HepG2 (cell line): ENCODE data around the gene GARS1. TPM values are rescaled to one million over a fixed set of nuclear protein-coding genes. Genes with fewer than 3 reads are reported as not detected.

Experiments
- ATAC-seq: fragments of 200-7000 bp; cut with Tn5 transposase; 3 replicates; pipeline ENCODE4 v1.9.1; 2020; ENCODE audit warnings: mild to moderate bottlenecking, moderate library complexity
- BruUV-seq: library from RNA; stranded (reverse); fragments of 400-500 nt; replicated peaks from 2 replicates; lab custom pipeline; 2021; lab: Mats Ljungman, UMichigan
- CTCF ChIA-PET: fragments of 300-600 bp; formaldehyde crosslinking; extraction: SDS; loops from one replicate; lab custom pipeline; 2021; ENCODE audit warnings: low total read pairs, inconsistent platforms, low intra/inter-chr PET ratio; lab: Yijun Ruan, JAX
- POLR2A ChIA-PET: fragments of 350-600 bp; sonication (Branson Sonifier 250); formaldehyde crosslinking; loops from one replicate; lab custom pipeline; 2020; ENCODE audit warnings: antibody characterized with exemption, inconsistent platforms; lab: Yijun Ruan, JAX
- DNase-seq: peaks from one replicate; pipeline ENCODE4 v3.0.0-alpha.2; 2015; ENCODE audit warnings: low spot score
- FAIRE-seq: peaks from 3 replicates; lab custom pipeline; 2011; peaks lifted over from hg19 to GRCh38; lab: Jason Lieb, UNC
- H2AFZ ChIP-seq: one replicate; pipeline ENCODE4 v1.6.1; 2011; ENCODE audit warnings: low read length, inconsistent platforms
- H3K27ac ChIP-seq: fragments of 300-600 bp; 3 replicates; pipeline ENCODE4 v1.8.0; 2011; ENCODE audit warnings: mixed run types, mild to moderate bottlenecking, mixed read lengths, low read length, inconsistent platforms; ENCODE audit not compliant: insufficient read depth; ENCODE audit errors: extremely low read length
- H3K27me3 ChIP-seq, 2 experiments: fragments of 200-600 bp in 1 of 2; 2 replicates in 1 of 2; 3 replicates in 1 of 2; pipeline versions ENCODE4 v1.6.0 to v1.8.0; 2011; ENCODE audit warnings: low read length in 2 of 2, mild to moderate bottlenecking in 2 of 2, moderate library complexity in 2 of 2, inconsistent platforms in 1 of 2; ENCODE audit not compliant: insufficient read depth in 2 of 2, control insufficient read depth in 1 of 2
- H3K36me3 ChIP-seq, 2 experiments: fragments of 200-600 bp in 1 of 2; replicated peaks in 1 of 2; 2 replicates in 1 of 2; 3 replicates in 1 of 2; pipeline versions ENCODE4 v1.5.1 to v1.8.0; 2011; ENCODE audit warnings: low read length in 2 of 2, inconsistent platforms in 1 of 2; ENCODE audit not compliant: insufficient read depth in 2 of 2, control insufficient read depth in 1 of 2
- H3K4me1 ChIP-seq: 2 replicates; pipeline ENCODE4 v1.5.1; 2012; ENCODE audit warnings: low read length, inconsistent platforms; ENCODE audit not compliant: insufficient read depth
- H3K4me2 ChIP-seq: 2 replicates; pipeline ENCODE4 v1.6.0; 2011; ENCODE audit warnings: low read depth, low read length, inconsistent platforms
- H3K4me3 ChIP-seq, 3 experiments: fragments of 200-600 bp in 1 of 3; sonication (generic), shearing (Covaris generic) in 1 of 3; replicated peaks in 1 of 3; 2 replicates each; pipeline ENCODE4 v1.5.1; 2011 to 2016; ENCODE audit warnings: low read length in 3 of 3, inconsistent platforms in 2 of 3, low read depth in 2 of 3, mild to moderate bottlenecking in 2 of 3, control low read depth in 1 of 3, mixed read lengths in 1 of 3; ENCODE audit not compliant: insufficient read depth in 1 of 3
- H3K79me2 ChIP-seq: one replicate; pipeline ENCODE4 v1.6.1; 2011; ENCODE audit warnings: low read length, inconsistent platforms; ENCODE audit not compliant: insufficient read depth
- H3K9ac ChIP-seq: 2 replicates; pipeline ENCODE4 v1.6.0; 2011; ENCODE audit warnings: mild to moderate bottlenecking, low read depth, low read length, inconsistent platforms; ENCODE audit not compliant: insufficient read depth
- H3K9me3 ChIP-seq: 2 replicates; pipeline ENCODE4 v1.5.1; 2012; ENCODE audit warnings: mild to moderate bottlenecking, low read length
- H4K20me1 ChIP-seq: 2 replicates; pipeline ENCODE4 v1.6.0; 2011; ENCODE audit warnings: inconsistent platforms, mild to moderate bottlenecking, low read length, moderate library complexity; ENCODE audit not compliant: insufficient read depth
- HCFC1 ChIP-seq: fragments of 150-350 bp; IDR thresholded peaks from 2 replicates; pipeline ENCODE4 v1.6.1; 2014; ENCODE audit warnings: low read depth, low read length
- HNRNPH1 ChIP-seq: fragments of 200-400 bp; formaldehyde crosslinking; optimal IDR thresholded peaks from 2 replicates; pipeline ENCODE3; 2017; ENCODE audit warnings: mild to moderate bottlenecking, low read depth, low read length
- HOXA5 ChIP-seq: sonication (generic); formaldehyde crosslinking; IDR thresholded peaks from 2 replicates; pipeline ENCODE4 v1.4.0; 2020; ENCODE audit warnings: missing genetic modification reagents
- MATR3 ChIP-seq: sonication (generic); formaldehyde crosslinking; IDR thresholded peaks from 2 replicates; pipeline ENCODE4 v1.4.0; 2020; ENCODE audit warnings: missing genetic modification reagents
- SRSF1 ChIP-seq: fragments of 200-400 bp; formaldehyde crosslinking; optimal IDR thresholded peaks from 2 replicates; pipeline ENCODE3; 2017; ENCODE audit warnings: mild to moderate bottlenecking, low read depth, low read length, moderate library complexity
- ZNF292 ChIP-seq: sonication (generic); formaldehyde crosslinking; IDR thresholded peaks from 2 replicates; pipeline ENCODE4 v1.8.1; 2022; ENCODE audit warnings: mild to moderate bottlenecking, low read depth, missing genetic modification reagents, borderline replicate concordance
- ZNF333 ChIP-seq: sonication (generic); formaldehyde crosslinking; IDR thresholded peaks from 2 replicates; pipeline ENCODE4 v1.4.0; 2020; ENCODE audit warnings: mild to moderate bottlenecking, missing genetic modification reagents, borderline replicate concordance
- ZNF546 ChIP-seq: sonication (generic); formaldehyde crosslinking; conservative IDR thresholded peaks from 2 replicates; pipeline ENCODE4 v1.8.1; 2023; ENCODE audit warnings: mild to moderate bottlenecking, missing genetic modification reagents
- ZNF777 ChIP-seq: sonication (generic); formaldehyde crosslinking; IDR thresholded peaks from 2 replicates; pipeline ENCODE4 v1.4.0; 2020; ENCODE audit warnings: missing genetic modification reagents
- ZNF788 ChIP-seq: sonication (generic); formaldehyde crosslinking; IDR thresholded peaks from 2 replicates; pipeline ENCODE4 v1.5.0; 2020; ENCODE audit warnings: mild to moderate bottlenecking, missing genetic modification reagents, borderline replicate concordance
- WGBS: methylation state at CpG from one replicate; pipeline ENCODE4 v1.1.6; 2017; ENCODE audit warnings: low lambda C conversion rate; 5-methylcytosine and 5-hydroxymethylcytosine counted together
- in situ Hi-C: cut with HindIII; loops from 2 replicates; pipeline ENCODE4 v1.10.0; 2017; ENCODE audit warnings: low pct_unique_long_range_greater_than_20kb; ENCODE audit not compliant: extremely low pct_ligation_motif_present
- intact Hi-C: fragments of 100-400 bp; cut with micrococcal nuclease; formaldehyde crosslinking; loops from one replicate; pipeline ENCODE4 v1.10.0; 2022; ENCODE audit not compliant: unreplicated experiment
- polyA plus RNA-seq, 8 experiments: library from polyadenylated mRNA; depleted of rRNA in 3 of 8; stranded (reverse) in 7 of 8; unstranded in 1 of 8; fragments of >200 nt; fragmentation: Illumina TruSeq in 4 of 8; extraction: Trizol in 4 of 8; gene quantifications; 2 replicates each; pipeline versions ENCODE4 v1.2.1 to v1.2.3, GENCODE V29; 2011 to 2016; ENCODE audit warnings: low read depth in 4 of 8, missing spikeins in 1 of 8, mixed read lengths in 1 of 8; ENCODE audit not compliant: insufficient read depth in 1 of 8
- total RNA-seq, 5 experiments: library from RNA; depleted of rRNA; stranded (reverse); fragments of >200 nt; fragmentation: Illumina TruSeq; extraction: Trizol; gene quantifications; 2 replicates each; pipeline ENCODE4 v1.2.3, GENCODE V29; 2016; ENCODE audit warnings: low read depth in 1 of 5
- TF ChIP-seq, protein P1 (sequence below): sonication (generic); formaldehyde crosslinking; IDR thresholded peaks from 2 replicates; pipeline ENCODE4 v1.8.1; 2022; ENCODE audit warnings: low read depth, mild to moderate bottlenecking, missing genetic modification reagents
- TF ChIP-seq, protein P2 (sequence below): sonication (generic); formaldehyde crosslinking; IDR thresholded peaks from 2 replicates; pipeline ENCODE4 v1.4.0; 2020; ENCODE audit warnings: mild to moderate bottlenecking, missing genetic modification reagents
- TF ChIP-seq, protein P3 (sequence below): sonication (generic); formaldehyde crosslinking; IDR thresholded peaks from 2 replicates; pipeline ENCODE4 v1.4.0; 2020; ENCODE audit warnings: mild to moderate bottlenecking, missing genetic modification reagents
- TF ChIP-seq, protein P4 (sequence below): sonication (generic); formaldehyde crosslinking; IDR thresholded peaks from 2 replicates; pipeline ENCODE4 v1.5.0; 2020; ENCODE audit warnings: mild to moderate bottlenecking, missing genetic modification reagents, moderate library complexity

The GARS1 gene
- total and polyA plus RNA-seq, 2 of the 13 experiments (the other 11 are each of a cell fraction or from before 2014, with no cell fraction given) = 140 to 460 TPM

DNA sequence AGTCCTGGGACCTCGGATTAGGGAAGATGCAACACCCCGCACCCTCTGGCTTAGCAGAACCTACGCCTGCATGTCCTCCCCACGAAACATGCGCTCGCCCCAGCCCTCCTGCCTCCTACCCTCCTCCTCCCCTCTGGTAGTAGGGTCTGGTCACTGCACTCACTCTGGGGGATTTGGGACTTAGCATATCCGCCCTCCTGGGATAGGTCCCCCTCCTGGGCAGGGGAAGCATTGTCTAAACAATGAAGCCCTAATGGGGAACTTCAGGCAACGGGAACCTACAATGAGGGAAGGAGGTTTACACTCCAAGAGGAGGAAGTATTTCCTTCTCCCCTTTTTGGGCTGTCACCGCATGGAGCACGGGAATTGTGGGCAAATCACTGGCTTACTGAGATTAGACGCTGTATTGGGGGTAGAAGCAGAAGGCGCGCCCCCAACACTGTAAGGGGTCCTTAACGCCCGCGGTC is 86.7 kb downstream of the GARS1 start (continued):
- TF ChIP-seq, protein P1, sequence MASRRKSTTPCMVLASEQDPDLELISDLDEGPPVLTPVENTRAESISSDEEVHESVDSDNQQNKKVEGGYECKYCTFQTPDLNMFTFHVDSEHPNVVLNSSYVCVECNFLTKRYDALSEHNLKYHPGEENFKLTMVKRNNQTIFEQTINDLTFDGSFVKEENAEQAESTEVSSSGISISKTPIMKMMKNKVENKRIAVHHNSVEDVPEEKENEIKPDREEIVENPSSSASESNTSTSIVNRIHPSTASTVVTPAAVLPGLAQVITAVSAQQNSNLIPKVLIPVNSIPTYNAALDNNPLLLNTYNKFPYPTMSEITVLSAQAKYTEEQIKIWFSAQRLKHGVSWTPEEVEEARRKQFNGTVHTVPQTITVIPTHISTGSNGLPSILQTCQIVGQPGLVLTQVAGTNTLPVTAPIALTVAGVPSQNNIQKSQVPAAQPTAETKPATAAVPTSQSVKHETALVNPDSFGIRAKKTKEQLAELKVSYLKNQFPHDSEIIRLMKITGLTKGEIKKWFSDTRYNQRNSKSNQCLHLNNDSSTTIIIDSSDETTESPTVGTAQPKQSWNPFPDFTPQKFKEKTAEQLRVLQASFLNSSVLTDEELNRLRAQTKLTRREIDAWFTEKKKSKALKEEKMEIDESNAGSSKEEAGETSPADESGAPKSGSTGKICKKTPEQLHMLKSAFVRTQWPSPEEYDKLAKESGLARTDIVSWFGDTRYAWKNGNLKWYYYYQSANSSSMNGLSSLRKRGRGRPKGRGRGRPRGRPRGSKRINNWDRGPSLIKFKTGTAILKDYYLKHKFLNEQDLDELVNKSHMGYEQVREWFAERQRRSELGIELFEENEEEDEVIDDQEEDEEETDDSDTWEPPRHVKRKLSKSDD (CRISPR knock-in tag) = no peak
- TF ChIP-seq HOXA5 (CRISPR knock-in tag) (no peak), ZNF546 (CRISPR knock-in tag) (no peak)

DNA sequence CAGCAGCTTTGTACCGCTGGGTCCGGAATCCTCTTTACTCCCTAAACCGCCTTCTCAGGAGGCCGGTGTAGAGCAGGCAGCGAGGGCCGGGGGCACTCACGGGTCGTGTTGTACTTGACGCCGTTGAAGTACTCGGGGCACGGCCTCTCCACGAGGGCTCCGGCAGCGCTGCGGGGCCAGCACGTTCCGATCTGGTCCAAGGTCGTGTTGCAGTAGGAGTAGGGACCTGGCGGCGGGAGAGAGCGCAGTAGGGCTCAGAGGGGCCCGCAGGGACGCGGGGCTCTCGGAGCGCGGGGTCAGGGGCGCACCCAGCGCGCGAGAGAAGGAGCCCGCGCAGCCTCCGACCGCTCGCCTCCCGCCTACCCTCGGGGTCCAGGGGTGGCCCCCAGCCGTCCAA is 87.1 kb downstream of the GARS1 start:
- POLR2A ChIA-PET = no interaction called here
- FAIRE-seq = no peak
- TF ChIP-seq ZNF777 = peak; percentile 9; the same call in 1 of the 2 replicates
- TF ChIP-seq, protein P2, sequence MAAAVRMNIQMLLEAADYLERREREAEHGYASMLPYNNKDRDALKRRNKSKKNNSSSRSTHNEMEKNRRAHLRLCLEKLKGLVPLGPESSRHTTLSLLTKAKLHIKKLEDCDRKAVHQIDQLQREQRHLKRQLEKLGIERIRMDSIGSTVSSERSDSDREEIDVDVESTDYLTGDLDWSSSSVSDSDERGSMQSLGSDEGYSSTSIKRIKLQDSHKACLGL = peak; percentile 44; the same call in 1 of the 2 replicates
- no peak for TF ChIP-seq HCFC1
- TF ChIP-seq, protein P3, sequence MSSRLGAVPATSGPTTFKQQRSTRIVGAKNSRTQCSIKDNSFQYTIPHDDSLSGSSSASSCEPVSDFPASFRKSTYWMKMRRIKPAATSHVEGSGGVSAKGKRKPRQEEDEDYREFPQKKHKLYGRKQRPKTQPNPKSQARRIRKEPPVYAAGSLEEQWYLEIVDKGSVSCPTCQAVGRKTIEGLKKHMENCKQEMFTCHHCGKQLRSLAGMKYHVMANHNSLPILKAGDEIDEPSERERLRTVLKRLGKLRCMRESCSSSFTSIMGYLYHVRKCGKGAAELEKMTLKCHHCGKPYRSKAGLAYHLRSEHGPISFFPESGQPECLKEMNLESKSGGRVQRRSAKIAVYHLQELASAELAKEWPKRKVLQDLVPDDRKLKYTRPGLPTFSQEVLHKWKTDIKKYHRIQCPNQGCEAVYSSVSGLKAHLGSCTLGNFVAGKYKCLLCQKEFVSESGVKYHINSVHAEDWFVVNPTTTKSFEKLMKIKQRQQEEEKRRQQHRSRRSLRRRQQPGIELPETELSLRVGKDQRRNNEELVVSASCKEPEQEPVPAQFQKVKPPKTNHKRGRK (CRISPR knock-in tag) = no peak
- TF ChIP-seq HNRNPH1 = no peak
- no peak for TF ChIP-seq ZNF788 (CRISPR knock-in tag)
- no peak for TF ChIP-seq ZNF292
- TF ChIP-seq SRSF1 = no peak
- TF ChIP-seq MATR3 (CRISPR knock-in tag) = no peak
- 0 out of 2 replicates have a peak, but pooled peaks have one; percentile 41 for TF ChIP-seq ZNF333
- TF ChIP-seq, protein P4, sequence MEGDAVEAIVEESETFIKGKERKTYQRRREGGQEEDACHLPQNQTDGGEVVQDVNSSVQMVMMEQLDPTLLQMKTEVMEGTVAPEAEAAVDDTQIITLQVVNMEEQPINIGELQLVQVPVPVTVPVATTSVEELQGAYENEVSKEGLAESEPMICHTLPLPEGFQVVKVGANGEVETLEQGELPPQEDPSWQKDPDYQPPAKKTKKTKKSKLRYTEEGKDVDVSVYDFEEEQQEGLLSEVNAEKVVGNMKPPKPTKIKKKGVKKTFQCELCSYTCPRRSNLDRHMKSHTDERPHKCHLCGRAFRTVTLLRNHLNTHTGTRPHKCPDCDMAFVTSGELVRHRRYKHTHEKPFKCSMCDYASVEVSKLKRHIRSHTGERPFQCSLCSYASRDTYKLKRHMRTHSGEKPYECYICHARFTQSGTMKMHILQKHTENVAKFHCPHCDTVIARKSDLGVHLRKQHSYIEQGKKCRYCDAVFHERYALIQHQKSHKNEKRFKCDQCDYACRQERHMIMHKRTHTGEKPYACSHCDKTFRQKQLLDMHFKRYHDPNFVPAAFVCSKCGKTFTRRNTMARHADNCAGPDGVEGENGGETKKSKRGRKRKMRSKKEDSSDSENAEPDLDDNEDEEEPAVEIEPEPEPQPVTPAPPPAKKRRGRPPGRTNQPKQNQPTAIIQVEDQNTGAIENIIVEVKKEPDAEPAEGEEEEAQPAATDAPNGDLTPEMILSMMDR (CRISPR knock-in tag) = no peak
- peaks cover 4 to 47% of the 10 kb centered on the region in 2 experiments; a peak in 4 of 5 replicates for H3K27me3 ChIP-seq
- intact Hi-C loops = loop anchor here (1.0 kb wide), 1 partner anchor 58 kb away; no protein-coding TSS in a partner anchor
- no peaks in the 10 kb centered on the region for H3K36me3 ChIP-seq
- H4K20me1 ChIP-seq = no peaks in the 10 kb centered on the region
- no peak for DNase-seq
- CTCF ChIA-PET = no interaction called here
- H2AFZ ChIP-seq = no peak overlapping the region
- no peaks in the 10 kb centered on the region for H3K79me2 ChIP-seq
- H3K27ac ChIP-seq = no peak overlapping the region
- H3K9ac ChIP-seq = no peak overlapping the region
- in situ Hi-C loops = no loop called here
- no peaks in the 10 kb centered on the region for H3K4me1 ChIP-seq
- peak; percentile 65 for ATAC-seq
- 51% methylated on average over 40 of the region's 40 CpGs for WGBS
- BruUV-seq = no TSS peak
- no peaks in the 10 kb centered on the region for H3K9me3 ChIP-seq
- H3K4me2 ChIP-seq = peak overlapping the region; percentile 57
- peak overlapping the region in 2 of 3 experiments; percentile 28 to 54; a peak in 2 of 6 replicates for H3K4me3 ChIP-seq
